ENCODE measurements around the gene KRTAP10-7.
"Not testable (repeated sequence)": the region's sequence is repeated elsewhere in the genome, so short reads cannot be mapped to it uniquely, and the experiment has no call there.

KRTAP10-7 gene

GRCh38 chr21:44612669-44613229 is 12.4 kb downstream of the KRTAP10-7 start:
- DNase-seq = no peak

- no peak for DNase-seq
These were observed 13.2 kb downstream of the KRTAP10-7 start for GRCh38 chr21:44613386-44614155.

GRCh38 chr21:44614161-44614631 is 13.8 kb downstream of the KRTAP10-7 start:
- DNase-seq = no peak

- no peak for DNase-seq
These were observed 14.6 kb downstream of the KRTAP10-7 start for GRCh38 chr21:44614961-44615391.

GRCh38 chr21:44615466-44615865 is 15.1 kb downstream of the KRTAP10-7 start:
- DNase-seq = no peak

GRCh38 chr21:44615911-44616590 is 15.7 kb downstream of the KRTAP10-7 start:
- no peak for DNase-seq

- no peak for DNase-seq
These were observed 16.2 kb downstream of the KRTAP10-7 start for GRCh38 chr21:44616591-44616926.

GRCh38 chr21:44617071-44617501 is 16.7 kb downstream of the KRTAP10-7 start:
- DNase-seq = no peak

- DNase-seq = peak; percentile 22
These were observed 18.1 kb downstream of the KRTAP10-7 start for GRCh38 chr21:44618504-44618903.

- peak; percentile 77 for DNase-seq
These were observed 18.5 kb downstream of the KRTAP10-7 start for GRCh38 chr21:44618909-44619308.

- no peak for DNase-seq
These were observed 19.5 kb downstream of the KRTAP10-7 start for GRCh38 chr21:44619886-44620285.

- no peak for DNase-seq
These were observed 23.2 kb downstream of the KRTAP10-7 start for GRCh38 chr21:44623575-44623974.

- DNase-seq = no peak
These were observed 25.4 kb downstream of the KRTAP10-7 start for GRCh38 chr21:44625756-44626155.

GRCh38 chr21:44626262-44626661 is 25.9 kb downstream of the KRTAP10-7 start:
- no peak for DNase-seq

- DNase-seq = no peak
These were observed 26.3 kb downstream of the KRTAP10-7 start, which contains the start of gene KRTAP10-9 for GRCh38 chr21:44626673-44627143. Gene KRTAP10-9 (plus strand): TSS chr21:44627093. CDS start chr21:44627172, 79 bp downstream.

GRCh38 chr21:44627181-44627822 is 26.9 kb downstream of the KRTAP10-7 start:
- DNase-seq = not testable (repeated sequence)

- not testable (repeated sequence) for DNase-seq
These were observed 27.4 kb downstream of the KRTAP10-7 start for GRCh38 chr21:44627831-44628233.

- no peak for DNase-seq
These were observed 28.5 kb downstream of the KRTAP10-7 start for GRCh38 chr21:44628707-44629391.

GRCh38 chr21:44630440-44630839 is 30.0 kb downstream of the KRTAP10-7 start:
- DNase-seq = peak; percentile 18

GRCh38 chr21:44632067-44632466 is 31.7 kb downstream of the KRTAP10-7 start:
- no peak for DNase-seq

- no peak for DNase-seq
These were observed 36.0 kb downstream of the KRTAP10-7 start for GRCh38 chr21:44636209-44637017.

All from CD4-positive, alpha-beta T cell treated with Interleukin-17A for 4 hours (primary cell).